CD14-positive monocyte (primary cell): ENCODE data around the gene SPRR5. TPM values are rescaled to one million over a fixed set of nuclear protein-coding genes. Genes with fewer than 3 reads are reported as not detected.

Experiments used
- DNase-seq, 3 donors: peaks; one replicate each; pipeline ENCODE4 v3.0.0-alpha.2; 2011 to 2022
- H2AFZ ChIP-seq: 2 replicates; pipeline ENCODE4 v1.6.0; 2012; ENCODE audit warnings: mild to moderate bottlenecking, low read depth, low read length, inconsistent platforms; ENCODE audit not compliant: insufficient read depth, poor library complexity, severe bottlenecking
- H3K27ac ChIP-seq, 2 donors: 1 replicate in 1 of 2; 2 replicates in 1 of 2; pipeline ENCODE4 v1.5.1; 2012 to 2013; ENCODE audit warnings: low read length in 2 of 2, control low read depth in 1 of 2, inconsistent platforms in 1 of 2, low read depth in 1 of 2, mild to moderate bottlenecking in 1 of 2
- H3K27me3 ChIP-seq, 2 donors: one replicate each; pipeline versions ENCODE4 v1.6.0 to v1.6.1; 2011 to 2013; ENCODE audit warnings: low read length in 2 of 2; ENCODE audit not compliant: control insufficient read depth in 2 of 2, insufficient read depth in 2 of 2
- H3K36me3 ChIP-seq, 2 donors: replicated peaks in 1 of 2; 1 replicate in 1 of 2; 2 replicates in 1 of 2; pipeline versions ENCODE4 v1.5.1 to v1.6.1; 2012 to 2013; ENCODE audit warnings: low read length in 2 of 2, control low read depth in 1 of 2, inconsistent platforms in 1 of 2, mild to moderate bottlenecking in 1 of 2; ENCODE audit not compliant: insufficient read depth in 2 of 2, control insufficient read depth in 1 of 2
- H3K4me1 ChIP-seq, 2 donors: 1 replicate in 1 of 2; 2 replicates in 1 of 2; pipeline versions ENCODE4 v1.5.1 to v1.6.1; 2012 to 2013; ENCODE audit warnings: low read length in 2 of 2, control low read depth in 1 of 2, inconsistent platforms in 1 of 2, mild to moderate bottlenecking in 1 of 2, moderate library complexity in 1 of 2; ENCODE audit not compliant: insufficient read depth in 2 of 2, control insufficient read depth in 1 of 2
- H3K4me2 ChIP-seq: replicated peaks from 2 replicates; pipeline ENCODE3; 2012; ENCODE audit warnings: low read length, moderate library complexity, mild to moderate bottlenecking; ENCODE audit not compliant: poor library complexity, severe bottlenecking; ENCODE audit errors: extremely low read depth
- H3K4me3 ChIP-seq, 3 experiments: fragments of 200-600 bp in 1 of 3; sonication (generic) in 1 of 3; replicated peaks in 1 of 3; 1 replicate in 2 of 3; 2 replicates in 1 of 3; pipeline ENCODE4 v1.5.1; 2011 to 2013; ENCODE audit warnings: low read length in 3 of 3, mild to moderate bottlenecking in 3 of 3, control low read depth in 2 of 3, low read depth in 2 of 3, inconsistent platforms in 1 of 3, moderate library complexity in 1 of 3
- H3K79me2 ChIP-seq: 2 replicates; pipeline ENCODE4 v1.6.0; 2012; ENCODE audit warnings: mild to moderate bottlenecking, control low read depth, inconsistent platforms, low read length, moderate library complexity; ENCODE audit not compliant: insufficient read depth
- H3K9ac ChIP-seq: 2 replicates; pipeline ENCODE4 v1.6.0; 2017; ENCODE audit warnings: low read length, mild to moderate bottlenecking; ENCODE audit not compliant: insufficient read depth, poor library complexity, severe bottlenecking
- H3K9me3 ChIP-seq, 2 donors: replicated peaks in 1 of 2; 1 replicate in 1 of 2; 2 replicates in 1 of 2; pipeline versions ENCODE4 v1.5.1 to v1.6.1; 2012 to 2013; ENCODE audit warnings: low read length in 2 of 2, control low read depth in 1 of 2; ENCODE audit not compliant: control insufficient read depth in 1 of 2, insufficient read depth in 1 of 2
- H4K20me1 ChIP-seq: 2 replicates; pipeline ENCODE4 v1.6.0; 2012; ENCODE audit warnings: mild to moderate bottlenecking, low read length, control low read depth, moderate library complexity; ENCODE audit not compliant: insufficient read depth
- H3K27ac Mint-ChIP-seq, 7 donors: one replicate each; pipeline ENCODE4 v1.8.0; 2020; ENCODE audit warnings: mild to moderate bottlenecking in 7 of 7, mixed read lengths in 7 of 7, moderate library complexity in 6 of 7, inconsistent platforms in 2 of 7
- H3K27me3 Mint-ChIP-seq, 3 donors: one replicate each; pipeline ENCODE4 v1.8.0; 2021 to 2022; ENCODE audit warnings: low read depth in 3 of 3, mild to moderate bottlenecking in 3 of 3, mixed read lengths in 3 of 3, moderate library complexity in 3 of 3, inconsistent platforms in 1 of 3
- H3K36me3 Mint-ChIP-seq, 2 donors: one replicate each; pipeline ENCODE4 v1.8.0; 2020; ENCODE audit warnings: mixed read lengths in 2 of 2, inconsistent platforms in 1 of 2, mild to moderate bottlenecking in 1 of 2
- H3K4me1 Mint-ChIP-seq: one replicate; pipeline ENCODE4 v1.8.0; 2020; ENCODE audit warnings: mild to moderate bottlenecking, mixed read lengths
- H3K4me3 Mint-ChIP-seq, 2 donors: one replicate each; pipeline ENCODE4 v1.8.0; 2020; ENCODE audit warnings: mild to moderate bottlenecking in 2 of 2, mixed read lengths in 2 of 2, moderate library complexity in 1 of 2
- H3K9me3 Mint-ChIP-seq, 7 donors: one replicate each; pipeline ENCODE4 v1.8.0; 2020 to 2022; ENCODE audit warnings: mixed read lengths in 7 of 7, mild to moderate bottlenecking in 6 of 7, moderate library complexity in 6 of 7, inconsistent platforms in 2 of 7
- CTCF ChIP-seq: fragments of 200-600 bp; IDR thresholded peaks from one replicate; pipeline ENCODE4 v1.8.0; 2022; ENCODE audit warnings: antibody characterized with exemption, mild to moderate bottlenecking
- WGBS: methylation state at CpG from one replicate; pipeline ENCODE4 v1.1.5; 2013; ENCODE audit warnings: missing lambda C conversion rate; ENCODE audit not compliant: insufficient coverage; 5-methylcytosine and 5-hydroxymethylcytosine counted together
- intact Hi-C, 2 donors: fragments of 100-400 bp; cut with micrococcal nuclease; formaldehyde crosslinking; loops; one replicate each; pipeline versions ENCODE4 v1.15.0 to v1.15.1; 2023
- polyA plus RNA-seq, 3 donors: library from polyadenylated mRNA; depleted of rRNA in 1 of 3; unstranded in 2 of 3; stranded (reverse) in 1 of 3; fragments of 300-500 nt in 2 of 3; fragments of >200 nt in 1 of 3; fragmentation: Illumina TruSeq in 2 of 3; gene quantifications; 1 replicate in 2 of 3; 2 replicates in 1 of 3; pipeline ENCODE4 v1.2.3, GENCODE V29; 2012 to 2021

The SPRR5 gene
- polyA plus RNA-seq, 3 donors: not detected

DNA sequence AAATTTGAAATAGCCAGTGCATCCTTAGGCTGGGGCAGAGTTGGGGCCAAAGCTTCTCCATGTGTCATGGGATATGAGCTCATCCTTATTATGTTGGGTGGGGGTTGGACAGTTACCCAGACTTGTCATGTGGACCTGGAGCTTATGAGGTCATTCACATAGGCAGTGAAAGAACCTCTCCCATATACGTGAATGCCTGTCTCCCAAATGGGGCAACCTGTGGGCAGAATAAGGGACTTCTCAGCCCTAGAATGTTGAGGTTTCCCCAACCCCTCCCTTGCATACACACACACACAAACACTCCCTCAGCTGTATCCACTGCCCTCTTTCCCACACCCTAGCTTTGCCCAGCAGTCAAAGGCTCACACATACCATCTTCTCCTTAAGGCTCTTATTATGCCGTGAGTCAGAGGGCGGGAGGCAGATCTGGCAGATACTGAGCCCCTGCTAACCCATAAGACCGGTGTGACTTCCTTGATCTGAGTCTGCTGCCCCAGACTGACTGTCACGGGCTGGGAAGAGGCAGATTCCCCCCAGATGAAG, 40.9 kb upstream of the SPRR5 start:
- Mint-ChIP-seq H3K27ac (no peak overlapping the region), H3K27me3 (peaks cover 4 to 21% (median 5%) of the 10 kb centered on the region in 3 donors), H3K4me1 (no peaks in the 10 kb centered on the region), H3K9me3 (peaks cover 0 to 5% (median 0%) of the 10 kb centered on the region in 7 donors), H3K4me3 (no peak overlapping the region), H3K36me3 (no peaks in the 10 kb centered on the region)
- Histone ChIP-seq H3K4me2 (no peak overlapping the region), H3K27ac (no peak overlapping the region), H3K79me2 (no peaks in the 10 kb centered on the region), H3K9me3 (no peaks in the 10 kb centered on the region), H3K9ac (no peak overlapping the region), H3K4me1 (no peaks in the 10 kb centered on the region), H3K27me3 (no peaks in the 10 kb centered on the region), H3K4me3 (no peak overlapping the region), H2AFZ (no peak overlapping the region), H4K20me1 (no peaks in the 10 kb centered on the region), H3K36me3 (no peaks in the 10 kb centered on the region)
- 85% methylated on average over 4 of the region's 5 CpGs for WGBS
- TF ChIP-seq CTCF: no peak
- DNase-seq: no peak
- intact Hi-C loops: no loop called here

- no CpG with 5 or more reads among the region's 4 CpGs for WGBS
- H3K79me2 ChIP-seq: no peaks in the 10 kb centered on the region
- Mint-ChIP-seq H3K27me3 (peaks cover 5 to 19% (median 8%) of the 10 kb centered on the region in 3 donors), H3K27ac (peak within 1 kb of the TSS in 1 of 7 donors; percentile 37), H3K36me3 (no peaks in the 10 kb centered on the region), H3K4me3 (no peak within 1 kb of the TSS), H3K4me1 (no peaks in the 10 kb centered on the region), H3K9me3 (peaks cover 0 to 5% (median 0%) of the 10 kb centered on the region in 7 donors)
- H3K36me3 ChIP-seq: no peaks in the 10 kb centered on the region
- no peak for TF ChIP-seq CTCF
- no peak within 1 kb of the TSS for H2AFZ ChIP-seq
- H3K27me3 ChIP-seq: peaks cover 0 to under 1% of the 10 kb centered on the region in 2 donors
- H3K4me3 ChIP-seq: no peak within 1 kb of the TSS
- H3K9me3 ChIP-seq: no peaks in the 10 kb centered on the region
- DNase-seq: no peak
- no peak within 1 kb of the TSS for H3K4me2 ChIP-seq
- intact Hi-C loops: no loop called here
- H3K4me1 ChIP-seq: no peaks in the 10 kb centered on the region
- no peak within 1 kb of the TSS for H3K9ac ChIP-seq
- no peaks in the 10 kb centered on the region for H4K20me1 ChIP-seq
- H3K27ac ChIP-seq: no peak within 1 kb of the TSS
These were observed 39.1 kb upstream of the SPRR5 start, which contains the start of gene IVL for GRCh38 chr1:152907686-152908601. Gene IVL (plus strand): TSS chr1:152908546. CDS start chr1:152909798, 1,252 bp downstream.
